Spleen (tissue), 11 donors: ENCODE results near the gene CST7. TPM values are rescaled to one million over a fixed set of nuclear protein-coding genes. Genes with fewer than 3 reads are reported as not detected.

Experiments
- DNase-seq: peaks from one replicate; pipeline ENCODE4 v3.0.0-alpha.2; 2020
- H3K27ac ChIP-seq, 8 donors: fragments of 200-600 bp; sonication (generic) in 7 of 8; 1 replicate in 4 of 8; 2 replicates in 4 of 8; pipeline versions ENCODE4 v1.5.0 to v1.8.0; 2016 to 2021; ENCODE audit warnings: inconsistent platforms in 4 of 8, mild to moderate bottlenecking in 4 of 8, moderate library complexity in 1 of 8
- H3K27me3 ChIP-seq, 7 donors: fragments of 200-600 bp; sonication (generic) in 6 of 7; replicated peaks in 1 of 7; 1 replicate in 4 of 7; 2 replicates in 3 of 7; pipeline versions ENCODE4 v1.5.0 to v1.8.0; 2016 to 2021; ENCODE audit warnings: inconsistent platforms in 3 of 7, mild to moderate bottlenecking in 1 of 7
- H3K36me3 ChIP-seq, 6 donors: fragments of 200-600 bp; sonication (generic) in 5 of 6; 1 replicate in 4 of 6; 2 replicates in 2 of 6; pipeline versions ENCODE4 v1.5.0 to v1.8.0; 2016 to 2021; ENCODE audit warnings: inconsistent platforms in 2 of 6
- H3K4me1 ChIP-seq, 6 donors: fragments of 200-600 bp; sonication (generic) in 5 of 6; 1 replicate in 3 of 6; 2 replicates in 3 of 6; pipeline versions ENCODE4 v1.5.0 to v1.8.0; 2016 to 2021; ENCODE audit warnings: inconsistent platforms in 3 of 6
- H3K4me3 ChIP-seq, 8 donors: fragments of 200-600 bp; sonication (generic) in 7 of 8; 1 replicate in 4 of 8; 2 replicates in 4 of 8; pipeline versions ENCODE4 v1.5.0 to v1.8.0; 2016 to 2021; ENCODE audit warnings: inconsistent platforms in 4 of 8, mild to moderate bottlenecking in 4 of 8, moderate library complexity in 2 of 8
- H3K9me3 ChIP-seq, 8 donors: fragments of 200-600 bp; sonication (generic) in 7 of 8; 1 replicate in 4 of 8; 2 replicates in 4 of 8; pipeline versions ENCODE4 v1.5.0 to v1.8.0; 2016 to 2021; ENCODE audit warnings: inconsistent platforms in 4 of 8
- POLR2A ChIP-seq, 3 donors: fragments of 450-650 bp; IDR thresholded peaks; one replicate each; pipeline ENCODE4 v1.5.1; 2017; ENCODE audit warnings: antibody characterized with exemption in 3 of 3, mild to moderate bottlenecking in 1 of 3
- POLR2AphosphoS5 ChIP-seq, 3 donors: sonication (generic); formaldehyde crosslinking; IDR thresholded peaks; one replicate each; pipeline ENCODE4 v1.5.1; 2017; ENCODE audit warnings: antibody characterized with exemption in 3 of 3
- WGBS, 5 donors: extraction: QIAGEN DNeasy Blood & Tissue Kit in 3 of 5; methylation state at CpG; one replicate each; pipeline versions ENCODE4 v1.1.5 to v1.1.7; 2013 to 2018; 5-methylcytosine and 5-hydroxymethylcytosine counted together
- intact Hi-C: fragments of 100-400 bp; cut with DNase I; formaldehyde crosslinking; loops from one replicate; pipeline ENCODE4 v1.15.0; 2023; ENCODE audit warnings: low total_unique reads
- polyA plus RNA-seq, 3 donors: library from polyadenylated mRNA; stranded (reverse); fragments of 200-250 nt; gene quantifications; one replicate each; pipeline ENCODE4 v1.2.1, GENCODE V29; 2013
- total RNA-seq, 7 donors: library from RNA; depleted of rRNA in 3 of 7; stranded (reverse); fragments of >200 nt in 3 of 7; fragmentation: NEBNext Ultra II Directional in 4 of 7; extraction: Animal tissue kit (Norgen Biotek cat#: 25700) in 4 of 7; gene quantifications; one replicate each; pipeline versions ENCODE4 v1.1.0 to v1.2.1, GENCODE V29; 2016 to 2021
- TF ChIP-seq, protein P1 (sequence below), 11 experiments: fragments of 200-600 bp in 7 of 11; fragments of 450-650 bp in 4 of 11; sonication (generic) in 4 of 11; IDR thresholded peaks in 8 of 11; conservative IDR thresholded peaks in 3 of 11; 1 replicate in 7 of 11; 2 replicates in 4 of 11; pipeline versions ENCODE4 v1.4.0 to v1.8.0; 2016 to 2021; ENCODE audit warnings: antibody characterized with exemption in 11 of 11, inconsistent platforms in 4 of 11, mild to moderate bottlenecking in 1 of 11
- donor health status: healthy with polysubstance abuse.
- donor health status: DM: no; HTN: no; CAD: no; lungs with moderate emphysema.
- donor health status: DM: no; HTN: no; CAD: no.
- donor health status: Bipolar disorder and iron deficiency.
- donor health status: healthy.
- donor health status: DM: no; HTN: no; CAD: no.
- donor health status: DM: yes; HTN: yes; CAD: no.

CST7 gene
- total and polyA plus RNA-seq, 10 donors, result 23.1 to 298 (median 63.8) TPM

- peaks cover 5 to 36% (median 31%) of the 10 kb centered on the region in 8 donors for H3K9me3 ChIP-seq
- no peak overlapping the region for H3K27ac ChIP-seq
- TF ChIP-seq POLR2A (IDR thresholded peaks at IDR 0.05) (no peak), POLR2AphosphoS5 (IDR thresholded peaks at IDR 0.05) (no peak)
- TF ChIP-seq, protein P1, sequence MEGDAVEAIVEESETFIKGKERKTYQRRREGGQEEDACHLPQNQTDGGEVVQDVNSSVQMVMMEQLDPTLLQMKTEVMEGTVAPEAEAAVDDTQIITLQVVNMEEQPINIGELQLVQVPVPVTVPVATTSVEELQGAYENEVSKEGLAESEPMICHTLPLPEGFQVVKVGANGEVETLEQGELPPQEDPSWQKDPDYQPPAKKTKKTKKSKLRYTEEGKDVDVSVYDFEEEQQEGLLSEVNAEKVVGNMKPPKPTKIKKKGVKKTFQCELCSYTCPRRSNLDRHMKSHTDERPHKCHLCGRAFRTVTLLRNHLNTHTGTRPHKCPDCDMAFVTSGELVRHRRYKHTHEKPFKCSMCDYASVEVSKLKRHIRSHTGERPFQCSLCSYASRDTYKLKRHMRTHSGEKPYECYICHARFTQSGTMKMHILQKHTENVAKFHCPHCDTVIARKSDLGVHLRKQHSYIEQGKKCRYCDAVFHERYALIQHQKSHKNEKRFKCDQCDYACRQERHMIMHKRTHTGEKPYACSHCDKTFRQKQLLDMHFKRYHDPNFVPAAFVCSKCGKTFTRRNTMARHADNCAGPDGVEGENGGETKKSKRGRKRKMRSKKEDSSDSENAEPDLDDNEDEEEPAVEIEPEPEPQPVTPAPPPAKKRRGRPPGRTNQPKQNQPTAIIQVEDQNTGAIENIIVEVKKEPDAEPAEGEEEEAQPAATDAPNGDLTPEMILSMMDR (IDR thresholded peaks at IDR 0.05 in 8 of 11, conservative IDR thresholded peaks at IDR 0.05 in 3 of 11), result no peak
- H3K4me1 ChIP-seq, result no peaks in the 10 kb centered on the region
- H3K36me3 ChIP-seq, result no peaks in the 10 kb centered on the region
- intact Hi-C loops, result no loop called here
- H3K4me3 ChIP-seq, result no peak overlapping the region
- no peak for DNase-seq
- 87 to 93% (median 88%) methylated on average over 7 to 9 of the region's 9 CpGs for WGBS, 5 donors
- H3K27me3 ChIP-seq, result no peaks in the 10 kb centered on the region
Observed at GRCh38 chr20:24909086-24909780, 39.8 kb upstream of the CST7 start.

GRCh38 chr20:24909861-24910260, 39.2 kb upstream of the CST7 start:
- Histone ChIP-seq H3K4me3 (no peak overlapping the region), H3K27me3 (no peaks in the 10 kb centered on the region), H3K36me3 (no peaks in the 10 kb centered on the region), H3K9me3 (peaks cover 5 to 36% (median 31%) of the 10 kb centered on the region in 8 donors), H3K4me1 (no peaks in the 10 kb centered on the region), H3K27ac (no peak overlapping the region)
- no peak for DNase-seq
- 70 to 93% (median 87%) methylated on average over 4 of the region's 4 CpGs for WGBS, 5 donors
- TF ChIP-seq POLR2A (IDR thresholded peaks at IDR 0.05) (no peak), POLR2AphosphoS5 (IDR thresholded peaks at IDR 0.05) (no peak)
- TF ChIP-seq, protein P1 (IDR thresholded peaks at IDR 0.05 in 8 of 11, conservative IDR thresholded peaks at IDR 0.05 in 3 of 11), result no peak
- intact Hi-C loops, result loop anchor here (10.0 kb wide), 1 partner anchor 755 kb away; no protein-coding TSS in a partner anchor

DNA sequence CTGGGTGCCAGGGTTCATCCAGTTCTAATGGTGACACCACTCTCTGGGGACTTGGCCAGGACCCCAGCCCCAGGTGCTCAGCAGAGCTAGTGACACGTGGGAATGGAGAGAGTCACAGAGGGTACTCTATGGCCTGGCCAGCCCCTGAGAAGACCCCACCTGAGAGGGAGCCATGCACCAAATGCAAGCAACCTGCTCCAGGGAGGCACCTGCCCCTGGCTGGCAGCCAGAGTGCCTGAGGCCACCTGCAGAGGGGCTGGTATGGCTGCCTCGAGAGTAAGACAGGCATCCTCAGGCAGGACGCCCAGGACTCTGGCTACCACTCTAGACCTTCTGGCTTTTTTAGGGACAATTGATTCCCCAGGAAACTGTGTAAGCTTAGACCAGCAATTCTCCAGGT, 38.6 kb upstream of the CST7 start:
- H3K36me3 ChIP-seq, result no peaks in the 10 kb centered on the region
- H3K27ac ChIP-seq, result no peak overlapping the region
- TF ChIP-seq POLR2AphosphoS5 (IDR thresholded peaks at IDR 0.05), result no peak
- no peak for TF ChIP-seq POLR2A (IDR thresholded peaks at IDR 0.05)
- TF ChIP-seq, protein P1 (IDR thresholded peaks at IDR 0.05 in 8 of 11, conservative IDR thresholded peaks at IDR 0.05 in 3 of 11), result no peak
- H3K4me1 ChIP-seq, result no peaks in the 10 kb centered on the region
- no peak overlapping the region for H3K4me3 ChIP-seq
- 66 to 89% (median 78%) methylated on average over 2 to 3 of the region's 3 CpGs for WGBS, 5 donors
- intact Hi-C loops, result loop anchor here (10.0 kb wide), 1 partner anchor 756 kb away; no protein-coding TSS in a partner anchor
- peaks cover 5 to 36% (median 31%) of the 10 kb centered on the region in 8 donors for H3K9me3 ChIP-seq
- H3K27me3 ChIP-seq, result no peaks in the 10 kb centered on the region
- no peak for DNase-seq

GRCh38 chr20:24911461-24911860, 37.6 kb upstream of the CST7 start:
- H3K36me3 ChIP-seq, result no peaks in the 10 kb centered on the region
- TF ChIP-seq POLR2A (IDR thresholded peaks at IDR 0.05) (no peak), POLR2AphosphoS5 (IDR thresholded peaks at IDR 0.05) (no peak)
- TF ChIP-seq, protein P1 (IDR thresholded peaks at IDR 0.05 in 8 of 11, conservative IDR thresholded peaks at IDR 0.05 in 3 of 11), result no peak
- peaks cover 5 to 32% (median 29%) of the 10 kb centered on the region in 8 donors for H3K9me3 ChIP-seq
- H3K27ac ChIP-seq, result no peak overlapping the region
- intact Hi-C loops, result loop anchor here (10.0 kb wide), 1 partner anchor 757 kb away; no protein-coding TSS in a partner anchor
- H3K4me1 ChIP-seq, result no peaks in the 10 kb centered on the region
- WGBS, 5 donors, result 72 to 85% (median 73%) methylated on average over 7 of the region's 7 CpGs
- no peak overlapping the region for H3K4me3 ChIP-seq
- no peaks in the 10 kb centered on the region for H3K27me3 ChIP-seq
- DNase-seq, result no peak
